GM18873 (cell line): Measurements from ENCODE around the gene NIPA2.

ENCODE experiments used
- ATAC-seq: cut with Tn5 transposase; IDR thresholded peaks from one replicate; pipeline ENCODE4 v1.9.1; 2021; ENCODE audit warnings: mild to moderate bottlenecking, moderate library complexity, moderate number of reproducible peaks; ENCODE audit not compliant: unreplicated experiment, low FRiP score

The NIPA2 gene

GRCh38 chr15:22874256-22874655, 35.8 kb downstream of the NIPA2 start:
- ATAC-seq = no peak

GRCh38 chr15:22874966-22875365, 36.5 kb downstream of the NIPA2 start:
- no peak for ATAC-seq

GRCh38 chr15:22877117-22877516, 38.7 kb downstream of the NIPA2 start:
- ATAC-seq = no peak

- no peak for ATAC-seq
Measured at GRCh38 chr15:22877607-22878006, 39.1 kb downstream of the NIPA2 start.

- ATAC-seq = no peak
Measured at GRCh38 chr15:22878103-22878502, 39.6 kb downstream of the NIPA2 start.

GRCh38 chr15:22880068-22880980, 41.9 kb downstream of the NIPA2 start:
- no peak for ATAC-seq

- no peak for ATAC-seq
Measured at GRCh38 chr15:22880981-22881738, 42.7 kb downstream of the NIPA2 start.

- no peak for ATAC-seq
Measured at GRCh38 chr15:22881739-22882440, 43.4 kb downstream of the NIPA2 start.

GRCh38 chr15:22883196-22883595, 44.7 kb downstream of the NIPA2 start:
- ATAC-seq = no peak

- no peak for ATAC-seq
Measured at GRCh38 chr15:22884344-22884743, 45.9 kb downstream of the NIPA2 start.

- no peak for ATAC-seq
Measured at GRCh38 chr15:22885120-22885519, 46.7 kb downstream of the NIPA2 start.

- no peak for ATAC-seq
Measured at GRCh38 chr15:22887157-22887951, 48.9 kb downstream of the NIPA2 start.

GRCh38 chr15:22888120-22888859, 49.8 kb downstream of the NIPA2 start:
- ATAC-seq = no peak

- ATAC-seq = no peak
Measured at GRCh38 chr15:22889146-22889818, 50.8 kb downstream of the NIPA2 start.

- ATAC-seq = no peak
Measured at GRCh38 chr15:22890296-22890695, 51.8 kb downstream of the NIPA2 start.

- ATAC-seq = no peak
Measured at GRCh38 chr15:22891426-22892210, 53.2 kb downstream of the NIPA2 start.

GRCh38 chr15:22892333-22892732, 53.9 kb downstream of the NIPA2 start:
- no peak for ATAC-seq

- ATAC-seq = no peak
Measured at GRCh38 chr15:22893081-22893480, 54.6 kb downstream of the NIPA2 start.
